HTR-8/SVneo (cell line): ENCODE data around the gene OXSR1.
"Not testable (repeated sequence)": the region's sequence is repeated elsewhere in the genome, so short reads cannot be mapped to it uniquely, and the experiment has no call there.

ENCODE experiments used
- DNase-seq: peaks from one replicate; pipeline ENCODE4 v3.0.0; 2011; ENCODE audit warnings: low spot score, mixed read lengths; ENCODE audit not compliant: insufficient read length
- FAIRE-seq: peaks from 2 replicates; lab custom pipeline; 2011; peaks lifted over from hg19 to GRCh38; lab: Jason Lieb, UNC

OXSR1 gene

GRCh38 chr3:38163841-38164642 is 1.3 kb upstream of the OXSR1 start:
- DNase-seq (no peak), FAIRE-seq (no peak)

- FAIRE-seq (no peak), DNase-seq (no peak)
These were observed 740 bp upstream of the OXSR1 start for GRCh38 chr3:38164643-38164951.

GRCh38 chr3:38165722-38166387 is 518 bp downstream of the OXSR1 start:
- FAIRE-seq (no peak), DNase-seq (no peak)

- no peak for FAIRE-seq
- no peak for DNase-seq
These were observed 2.3 kb downstream of the OXSR1 start for GRCh38 chr3:38167591-38167990.

- DNase-seq, result no peak
- no peak for FAIRE-seq
These were observed 3.1 kb downstream of the OXSR1 start for GRCh38 chr3:38168151-38169026.

- FAIRE-seq, result no peak
- DNase-seq, result no peak
These were observed 3.6 kb downstream of the OXSR1 start for GRCh38 chr3:38169027-38169317.

- no peak for FAIRE-seq
- DNase-seq, result no peak
These were observed 5.4 kb downstream of the OXSR1 start for GRCh38 chr3:38170722-38171121.

GRCh38 chr3:38171622-38172021 is 6.3 kb downstream of the OXSR1 start:
- no peak for FAIRE-seq
- no peak for DNase-seq

- FAIRE-seq (no peak), DNase-seq (no peak)
These were observed 8.6 kb downstream of the OXSR1 start for GRCh38 chr3:38173834-38174418.

GRCh38 chr3:38177181-38177580 is 11.8 kb downstream of the OXSR1 start:
- no peak for DNase-seq
- no peak for FAIRE-seq

- FAIRE-seq, result no peak
- no peak for DNase-seq
These were observed 21.4 kb downstream of the OXSR1 start for GRCh38 chr3:38186781-38187180.

GRCh38 chr3:38190481-38190881 is 25.1 kb downstream of the OXSR1 start:
- DNase-seq (no peak), FAIRE-seq (no peak)

- not testable (repeated sequence) for FAIRE-seq, DNase-seq
These were observed 37.6 kb downstream of the OXSR1 start for GRCh38 chr3:38202931-38203330.

GRCh38 chr3:38203690-38204089 is 38.4 kb downstream of the OXSR1 start:
- no peak for DNase-seq
- no peak for FAIRE-seq

GRCh38 chr3:38204599-38205471 is 39.5 kb downstream of the OXSR1 start:
- no peak for DNase-seq
- FAIRE-seq, result no peak

- DNase-seq (no peak), FAIRE-seq (no peak)
These were observed 40.1 kb downstream of the OXSR1 start for GRCh38 chr3:38205472-38205805.

- FAIRE-seq, result no peak
- DNase-seq, result no peak
These were observed 42.1 kb downstream of the OXSR1 start for GRCh38 chr3:38207254-38208003.

- no peak for DNase-seq
These were observed 44.9 kb downstream of the OXSR1 start for GRCh38 chr3:38210141-38210757.

GRCh38 chr3:38212141-38212540 is 46.8 kb downstream of the OXSR1 start:
- FAIRE-seq (no peak), DNase-seq (no peak)

More at GRCh38 chr3:38210141-38210757, 44.9 kb downstream of the OXSR1 start:
- FAIRE-seq, result no peak
